Muscle layer of colon (tissue), 2 donors: ENCODE results near the gene TMEM17.
"Not testable (repeated sequence)": the region's sequence is repeated elsewhere in the genome, so short reads cannot be mapped to it uniquely, and the experiment has no call there.

Experiments
- H3K27ac ChIP-seq: one replicate; pipeline ENCODE4 v1.7.0; 2013; ENCODE audit warnings: low read depth, mild to moderate bottlenecking, low read length, moderate library complexity
- H3K27me3 ChIP-seq, 2 donors: one replicate each; pipeline ENCODE4 v1.7.0; 2013; ENCODE audit warnings: low read length in 2 of 2, mild to moderate bottlenecking in 2 of 2; ENCODE audit not compliant: insufficient read depth in 2 of 2, control insufficient read depth in 1 of 2
- H3K36me3 ChIP-seq: one replicate; pipeline ENCODE4 v1.7.0; 2013; ENCODE audit warnings: mild to moderate bottlenecking, low read length; ENCODE audit not compliant: insufficient read depth
- H3K4me1 ChIP-seq: one replicate; pipeline ENCODE4 v1.7.0; 2013; ENCODE audit warnings: mild to moderate bottlenecking, low read length; ENCODE audit not compliant: insufficient read depth
- H3K4me3 ChIP-seq, 2 donors: one replicate each; pipeline ENCODE4 v1.7.0; 2013; ENCODE audit warnings: low read length in 2 of 2, low read depth in 1 of 2, mild to moderate bottlenecking in 1 of 2, moderate library complexity in 1 of 2
- H3K9ac ChIP-seq: one replicate; pipeline ENCODE4 v1.7.0; 2013; ENCODE audit warnings: low read length
- H3K9me3 ChIP-seq: one replicate; pipeline ENCODE4 v1.7.0; 2013; ENCODE audit warnings: mild to moderate bottlenecking, low read length
- donor health status: abdominal sarcoma.
- donor health status: Adenocarcinoma of cecum.

TMEM17 gene

DNA sequence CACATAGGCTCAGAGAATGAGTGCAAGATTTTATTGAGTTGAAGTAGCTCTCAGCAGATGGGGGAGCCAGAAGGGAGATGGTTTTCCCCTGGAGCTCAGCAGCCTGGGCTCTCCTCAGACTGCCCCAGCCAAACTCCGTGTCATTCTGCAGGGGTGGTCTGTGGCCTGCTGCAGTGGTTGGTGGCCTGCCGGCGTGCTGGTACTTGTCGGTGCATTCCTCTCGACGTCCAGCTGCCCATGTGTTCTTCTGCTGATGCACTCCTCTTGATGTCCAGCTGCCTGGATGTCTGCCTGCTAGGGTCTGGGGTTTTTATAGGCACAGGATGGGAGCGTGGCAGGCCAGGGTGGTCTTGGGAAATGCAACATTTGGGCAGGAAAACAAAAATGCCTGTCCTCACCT, 25.6 kb upstream of the TMEM17 start:
- no peak overlapping the region for H3K4me3 ChIP-seq
- H3K36me3 ChIP-seq: no peaks in the 10 kb centered on the region
- H3K9me3 ChIP-seq: no peaks in the 10 kb centered on the region
- no peaks in the 10 kb centered on the region for H3K27me3 ChIP-seq
- H3K4me1 ChIP-seq: no peaks in the 10 kb centered on the region
- no peak overlapping the region for H3K27ac ChIP-seq
- no peak overlapping the region for H3K9ac ChIP-seq

DNA sequence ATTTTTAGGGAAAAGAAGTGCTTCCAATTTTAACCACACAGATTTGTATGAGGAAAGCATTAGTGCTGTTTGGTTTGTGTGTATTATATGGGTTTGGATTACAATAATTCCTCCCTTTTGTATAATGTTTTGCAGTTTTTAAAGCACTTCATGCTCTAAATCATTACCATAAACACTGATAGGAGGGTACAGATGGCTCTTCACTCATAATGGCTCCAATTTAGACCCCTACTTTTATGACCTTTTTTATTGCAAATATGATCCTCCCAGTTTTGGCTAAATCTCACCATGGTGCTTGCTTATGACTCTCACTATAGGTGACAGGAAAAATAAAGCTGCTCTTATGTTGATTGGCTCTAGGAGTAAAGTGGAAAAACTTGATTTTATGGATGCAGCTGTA, 23.8 kb upstream of the TMEM17 start:
- no peaks in the 10 kb centered on the region for H3K9me3 ChIP-seq
- H3K27me3 ChIP-seq: no peaks in the 10 kb centered on the region
- H3K4me1 ChIP-seq: no peaks in the 10 kb centered on the region
- H3K4me3 ChIP-seq: no peak overlapping the region
- H3K9ac ChIP-seq: no peak overlapping the region
- H3K27ac ChIP-seq: no peak overlapping the region
- H3K36me3 ChIP-seq: no peaks in the 10 kb centered on the region

DNA sequence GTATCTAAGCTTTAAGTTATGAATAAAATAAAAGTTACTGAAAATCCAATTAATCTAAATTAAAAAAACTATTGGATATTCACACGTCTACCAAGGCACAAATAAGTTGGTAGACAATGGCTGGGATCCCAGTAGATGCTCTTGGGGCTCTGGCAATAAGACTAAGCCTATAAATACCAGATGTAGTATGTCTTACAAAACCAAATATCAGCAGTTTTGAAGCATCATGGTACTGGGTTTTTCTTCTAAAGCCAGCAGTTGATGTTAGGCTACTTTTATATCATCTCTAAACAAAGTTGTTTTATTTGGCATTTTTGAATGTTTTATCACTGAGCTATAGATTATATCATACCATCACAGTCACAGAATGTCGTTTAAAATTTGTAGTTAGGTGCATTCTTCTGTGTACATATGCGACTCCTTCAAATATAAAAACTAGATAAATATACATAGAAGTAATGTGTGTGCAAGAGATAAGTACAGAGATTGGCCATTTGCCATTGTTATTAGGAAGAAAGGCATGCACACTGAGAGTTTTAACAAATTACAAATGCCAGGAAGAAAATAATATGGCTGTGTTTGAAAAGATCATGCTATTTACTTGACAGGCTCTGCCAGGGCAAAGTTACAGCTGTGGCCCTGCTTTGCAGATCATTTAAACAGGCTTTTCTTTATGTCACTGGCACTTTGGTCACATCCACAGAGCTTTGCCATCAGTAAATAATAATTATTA, 21.6 kb upstream of the TMEM17 start:
- Histone ChIP-seq H3K4me1 (no peaks in the 10 kb centered on the region), H3K9me3 (no peaks in the 10 kb centered on the region), H3K9ac (no peak overlapping the region), H3K4me3 (no peak overlapping the region), H3K27me3 (no peaks in the 10 kb centered on the region), H3K27ac (no peak overlapping the region), H3K36me3 (no peaks in the 10 kb centered on the region)

GRCh38 chr2:62526531-62527381, 20.8 kb upstream of the TMEM17 start:
- Histone ChIP-seq H3K27ac (no peak overlapping the region), H3K9me3 (no peaks in the 10 kb centered on the region), H3K36me3 (no peaks in the 10 kb centered on the region), H3K4me3 (no peak overlapping the region), H3K9ac (no peak overlapping the region), H3K4me1 (no peaks in the 10 kb centered on the region), H3K27me3 (no peaks in the 10 kb centered on the region)

DNA sequence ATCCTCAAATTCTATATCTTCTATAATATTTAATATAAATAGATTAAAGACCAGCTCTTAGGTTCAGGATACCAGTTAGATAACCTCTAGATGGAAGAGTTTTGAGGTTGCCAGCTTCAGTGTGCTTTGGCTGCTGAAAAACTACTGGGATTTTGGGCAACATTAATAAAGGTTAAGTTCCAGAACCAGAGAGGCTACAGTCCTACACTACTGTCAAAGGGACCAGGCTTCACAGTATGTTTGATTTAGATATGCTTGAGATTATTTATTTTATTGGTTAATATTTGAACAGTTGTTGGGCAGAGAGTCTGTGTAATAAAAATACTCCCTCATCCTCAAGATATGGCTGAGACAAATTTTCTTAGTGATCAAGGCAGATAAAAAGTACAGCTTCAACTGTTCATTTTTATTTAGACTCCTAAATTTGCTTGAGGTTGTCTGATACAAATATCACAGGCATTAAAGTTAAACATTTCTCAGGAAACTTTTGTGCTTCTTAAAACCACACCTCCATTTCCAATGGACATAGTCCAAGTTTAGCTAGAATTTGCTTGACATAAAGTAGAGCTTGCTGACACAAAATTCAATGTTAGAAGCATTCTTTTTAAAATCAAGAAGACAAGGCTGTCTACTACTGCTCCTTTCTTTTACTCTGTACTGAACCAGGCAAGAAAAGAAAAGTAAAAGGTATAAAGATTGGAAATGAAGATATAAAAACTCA, 19.7 kb upstream of the TMEM17 start:
- Histone ChIP-seq H3K4me3 (no peak overlapping the region), H3K27ac (no peak overlapping the region), H3K27me3 (no peaks in the 10 kb centered on the region), H3K9me3 (no peaks in the 10 kb centered on the region), H3K4me1 (no peaks in the 10 kb centered on the region), H3K36me3 (no peaks in the 10 kb centered on the region), H3K9ac (no peak overlapping the region)

DNA sequence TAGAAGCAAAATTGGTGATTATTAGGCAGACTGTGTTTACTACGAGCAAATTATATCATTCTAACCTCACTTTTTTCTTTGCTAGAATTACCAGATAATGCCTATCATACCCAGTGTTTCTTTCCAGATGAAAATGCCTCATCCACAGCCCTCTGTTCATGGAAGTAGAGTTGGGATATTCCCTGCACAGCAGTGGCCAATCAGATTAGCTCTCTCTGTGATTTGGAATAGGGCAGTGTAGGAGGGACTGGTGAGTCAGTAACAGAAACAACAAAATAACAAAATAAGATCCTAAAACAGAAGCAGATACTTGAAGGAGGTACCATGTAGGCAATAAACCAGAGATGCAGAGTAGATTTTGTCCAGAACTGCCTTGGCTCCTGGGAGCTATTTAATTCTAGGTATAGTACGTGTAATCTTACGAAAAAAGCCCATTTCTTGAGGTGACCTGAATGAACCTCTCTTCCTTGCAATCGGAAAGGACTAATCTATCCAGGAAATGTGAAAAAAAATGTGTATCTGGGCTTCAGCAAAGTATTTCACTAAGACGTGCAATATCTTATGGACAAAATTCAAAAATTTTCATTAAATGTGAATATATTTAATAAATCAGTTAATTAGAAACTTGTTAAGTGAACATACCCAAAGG, 18.4 kb upstream of the TMEM17 start:
- no peaks in the 10 kb centered on the region for H3K4me1 ChIP-seq
- no peaks in the 10 kb centered on the region for H3K36me3 ChIP-seq
- H3K4me3 ChIP-seq: no peak overlapping the region
- H3K27ac ChIP-seq: no peak overlapping the region
- no peak overlapping the region for H3K9ac ChIP-seq
- no peaks in the 10 kb centered on the region for H3K27me3 ChIP-seq
- no peaks in the 10 kb centered on the region for H3K9me3 ChIP-seq

DNA sequence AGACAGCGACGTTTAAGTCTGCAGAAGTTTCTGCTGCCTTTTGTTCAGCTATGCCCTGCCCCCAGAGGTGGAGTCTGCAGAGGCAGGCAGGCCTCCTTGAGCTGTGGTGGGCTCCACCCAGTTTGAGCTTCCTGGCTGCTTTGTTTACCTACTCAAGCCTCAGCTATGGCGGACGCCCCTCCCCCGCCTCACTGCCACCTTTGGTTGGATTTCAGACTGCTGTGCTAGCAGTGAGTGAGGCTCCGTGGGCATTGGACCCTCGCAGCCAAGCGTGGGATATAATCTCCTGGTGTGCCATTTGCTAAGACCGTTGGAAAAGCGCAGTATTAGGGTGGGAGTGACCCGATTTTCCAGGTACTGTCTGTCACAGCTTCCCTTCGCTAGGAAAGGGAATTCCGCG, 15.1 kb upstream of the TMEM17 start:
- not testable (repeated sequence) for H3K9ac ChIP-seq, H3K36me3 ChIP-seq, H3K9me3 ChIP-seq, H3K4me1 ChIP-seq, H3K4me3 ChIP-seq, H3K27me3 ChIP-seq, H3K27ac ChIP-seq

DNA sequence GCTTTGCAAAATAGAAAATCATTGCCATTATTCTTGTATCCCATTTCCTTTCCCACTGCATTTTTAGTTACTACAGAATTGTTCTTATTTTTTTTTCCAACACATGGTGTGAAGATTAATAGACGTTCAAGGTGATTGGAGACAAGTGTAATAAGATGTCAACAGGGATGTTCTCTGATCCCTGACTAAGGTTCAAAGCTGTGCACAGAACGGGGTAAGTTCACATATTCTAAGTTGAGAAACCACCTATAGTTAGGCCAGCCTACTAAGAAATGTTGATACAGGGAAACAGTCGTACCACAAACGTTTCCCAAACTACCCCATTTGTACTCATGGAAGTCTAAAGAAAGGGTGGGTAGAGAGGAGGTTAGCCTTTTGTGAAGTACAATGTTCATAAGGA, 6.4 kb upstream of the TMEM17 start:
- H3K36me3 ChIP-seq: no peaks in the 10 kb centered on the region
- H3K9ac ChIP-seq: no peak overlapping the region
- H3K4me3 ChIP-seq: no peak overlapping the region
- no peak overlapping the region for H3K27ac ChIP-seq
- no peaks in the 10 kb centered on the region for H3K4me1 ChIP-seq
- no peaks in the 10 kb centered on the region for H3K27me3 ChIP-seq
- no peaks in the 10 kb centered on the region for H3K9me3 ChIP-seq

DNA sequence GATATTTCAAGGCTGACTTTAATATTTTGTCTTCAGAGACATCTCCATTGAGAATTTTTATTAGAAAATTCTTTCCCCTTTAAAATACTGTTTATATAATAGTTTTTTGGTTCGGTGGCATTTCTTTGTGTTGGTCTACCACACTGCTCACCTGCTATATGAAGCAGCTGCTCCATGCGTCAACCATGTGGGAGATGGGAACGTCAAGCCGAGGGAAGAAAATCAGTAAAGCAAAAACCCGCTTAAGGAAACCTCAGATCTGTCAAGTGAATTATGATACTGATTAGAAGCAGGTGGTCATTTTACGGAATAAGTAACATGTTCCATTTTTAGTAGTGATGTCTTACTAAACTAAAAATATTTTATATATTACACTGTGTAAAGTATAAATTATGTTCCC, 5.6 kb upstream of the TMEM17 start:
- Histone ChIP-seq H3K4me3 (no peak overlapping the region), H3K27ac (no peak overlapping the region), H3K9ac (no peak overlapping the region), H3K9me3 (no peaks in the 10 kb centered on the region), H3K4me1 (no peaks in the 10 kb centered on the region), H3K27me3 (no peaks in the 10 kb centered on the region), H3K36me3 (no peaks in the 10 kb centered on the region)

- Histone ChIP-seq H3K9ac (peak overlapping the region; percentile 93), H3K36me3 (no peaks in the 10 kb centered on the region), H3K4me1 (peaks cover 6% of the 10 kb centered on the region), H3K9me3 (no peaks in the 10 kb centered on the region), H3K27me3 (no peaks in the 10 kb centered on the region), H3K4me3 (peak overlapping the region; percentile 67 to 75), H3K27ac (peak overlapping the region; percentile 89)
These were observed 391 bp upstream of the TMEM17 start for GRCh38 chr2:62506421-62506750.

DNA sequence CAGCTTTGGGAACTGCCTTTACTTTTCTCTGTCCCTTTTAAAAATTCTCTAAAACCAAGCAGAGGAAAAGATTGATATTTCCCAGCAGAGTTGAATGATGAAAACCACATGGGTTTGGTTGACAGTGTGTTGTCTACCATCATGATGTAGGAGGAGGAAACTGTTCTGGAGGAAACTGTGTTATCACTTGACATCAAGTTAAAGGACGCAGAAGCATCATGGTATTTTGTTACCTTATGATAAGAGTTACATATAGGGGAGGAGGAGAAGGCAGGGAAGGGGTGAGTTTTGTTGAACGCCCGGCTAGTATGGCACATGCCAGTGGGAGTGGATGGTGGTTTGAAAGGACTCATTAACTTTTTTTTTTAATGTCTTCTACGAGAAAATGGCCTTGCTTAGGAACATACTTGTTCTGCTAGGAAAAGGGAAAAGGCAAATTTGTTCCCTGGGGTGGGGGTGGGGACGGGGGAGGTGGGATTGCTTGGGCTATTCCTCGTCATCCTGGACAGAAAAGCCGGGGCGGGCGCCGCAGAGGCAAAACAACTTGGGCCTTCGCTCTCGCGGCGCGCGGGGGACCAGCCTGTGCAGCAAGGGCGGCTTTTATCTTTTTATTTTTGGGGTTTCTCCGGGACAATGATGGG, 766 bp downstream of the TMEM17 start:
- Histone ChIP-seq H3K36me3 (no peaks in the 10 kb centered on the region), H3K4me1 (peaks cover 6% of the 10 kb centered on the region), H3K9me3 (no peaks in the 10 kb centered on the region), H3K27ac (peak overlapping the region; percentile 89), H3K9ac (no peak overlapping the region), H3K27me3 (no peaks in the 10 kb centered on the region), H3K4me3 (peak overlapping the region; percentile 67 to 75)
